PC-9 (cell line): ENCODE data around the gene ADAMTS6.

Experiments used
- CTCF ChIP-seq: fragments of 200-600 bp; sonication (generic); conservative IDR thresholded peaks from 2 replicates; pipeline ENCODE4 v1.6.1; 2017; ENCODE audit warnings: mixed run types, antibody characterized with exemption, mild to moderate bottlenecking, moderate library complexity
- EZH2 ChIP-seq: fragments of 200-600 bp; sonication (generic); IDR thresholded peaks from 2 replicates; pipeline ENCODE4 v1.8.0; 2017; ENCODE audit warnings: antibody characterized with exemption, low read depth

- TF ChIP-seq CTCF: peak; percentile 78
- no peak for TF ChIP-seq EZH2
Observed at GRCh38 chr5:65483546-65484346, 2.0 kb upstream of the ADAMTS6 start.
